Heart left ventricle (tissue), 13 donors: ENCODE results near the gene DOCK3.

Experiments
- CTCF ChIP-seq, 12 donors: fragments of 200-600 bp; sonication (generic) in 4 of 12; IDR thresholded peaks; one replicate each; pipeline versions ENCODE4 v1.5.0 to v1.8.0; 2018 to 2022; ENCODE audit warnings: antibody characterized with exemption in 12 of 12, mild to moderate bottlenecking in 5 of 12
- POLR2A ChIP-seq, 2 donors: fragments of 450-650 bp; IDR thresholded peaks; one replicate each; pipeline ENCODE4 v1.6.1; 2017; ENCODE audit warnings: antibody characterized with exemption in 2 of 2, mild to moderate bottlenecking in 2 of 2, moderate library complexity in 2 of 2
- donor health status: ischemic (EF 13 %, LVEDD 7.1; RV severe dilation, severe dysfunction).
- donor health status: DM: no; HTN: yes; CAD: no.
- donor health status: DM: no; HTN: no; CAD: no.
- donor health status: ischemic (EF 25% LVEDD 6.9; RV normal size, moderate dysfunction).
- donor health status: ischemic (EF 25% LVEDD 5.7; RV mildly dilated, moderate dysfunction).
- donor health status: ischemic (EF 35%, LVEDD 5.7; RV mildly dilated, moderate dysfunction).
- donor health status: nonischemic (EF 11% LVEDD 7.7; RV severe dilation, severe dysfunction).
- donor health status: DM: yes; HTN: yes; CAD: no.
- donor health status: PGD.
- donor health status: ischemic (EF 29% LVEDD 5.4; RV normal size, mild dysfunction).
- donor health status: nonischemic (EF 23%, LVEDD 6.1; RV moderate dilation, normal function).

GRCh38 chr3:51354172-51354571 lies 679.4 kb downstream of the DOCK3 start:
- TF ChIP-seq CTCF (IDR thresholded peaks at IDR 0.05): no peak
- no peak for TF ChIP-seq POLR2A (IDR thresholded peaks at IDR 0.05)
